HepG2 (cell line): ENCODE measurements around the gene CLHC1. TPM values are rescaled to one million over a fixed set of nuclear protein-coding genes. Genes with fewer than 3 reads are reported as not detected.
A peak's percentile ranks its signal among the peaks of the same experiment; 100 is the strongest.

Experiments used
- ATAC-seq: fragments of 200-7000 bp; cut with Tn5 transposase; 3 replicates; pipeline ENCODE4 v1.9.1; 2020; ENCODE audit warnings: mild to moderate bottlenecking, moderate library complexity
- BruUV-seq: library from RNA; stranded (reverse); fragments of 400-500 nt; replicated peaks from 2 replicates; lab custom pipeline; 2021; lab: Mats Ljungman, UMichigan
- CTCF ChIA-PET: fragments of 300-600 bp; formaldehyde crosslinking; extraction: SDS; loops from one replicate; lab custom pipeline; 2021; ENCODE audit warnings: low total read pairs, inconsistent platforms, low intra/inter-chr PET ratio; lab: Yijun Ruan, JAX
- POLR2A ChIA-PET: fragments of 350-600 bp; sonication (Branson Sonifier 250); formaldehyde crosslinking; loops from one replicate; lab custom pipeline; 2020; ENCODE audit warnings: antibody characterized with exemption, inconsistent platforms; lab: Yijun Ruan, JAX
- DNase-seq: peaks from one replicate; pipeline ENCODE4 v3.0.0-alpha.2; 2015; ENCODE audit warnings: low spot score
- FAIRE-seq: peaks from 3 replicates; lab custom pipeline; 2011; peaks lifted over from hg19 to GRCh38; lab: Jason Lieb, UNC
- H2AFZ ChIP-seq: one replicate; pipeline ENCODE4 v1.6.1; 2011; ENCODE audit warnings: low read length, inconsistent platforms
- H3K27ac ChIP-seq: fragments of 300-600 bp; 3 replicates; pipeline ENCODE4 v1.8.0; 2011; ENCODE audit warnings: mixed run types, mild to moderate bottlenecking, mixed read lengths, low read length, inconsistent platforms; ENCODE audit not compliant: insufficient read depth; ENCODE audit errors: extremely low read length
- H3K27me3 ChIP-seq, 2 experiments: fragments of 200-600 bp in 1 of 2; 2 replicates in 1 of 2; 3 replicates in 1 of 2; pipeline versions ENCODE4 v1.6.0 to v1.8.0; 2011; ENCODE audit warnings: low read length in 2 of 2, mild to moderate bottlenecking in 2 of 2, moderate library complexity in 2 of 2, inconsistent platforms in 1 of 2; ENCODE audit not compliant: insufficient read depth in 2 of 2, control insufficient read depth in 1 of 2
- H3K36me3 ChIP-seq, 2 experiments: fragments of 200-600 bp in 1 of 2; replicated peaks in 1 of 2; 2 replicates in 1 of 2; 3 replicates in 1 of 2; pipeline versions ENCODE4 v1.5.1 to v1.8.0; 2011; ENCODE audit warnings: low read length in 2 of 2, inconsistent platforms in 1 of 2; ENCODE audit not compliant: insufficient read depth in 2 of 2, control insufficient read depth in 1 of 2
- H3K4me1 ChIP-seq: 2 replicates; pipeline ENCODE4 v1.5.1; 2012; ENCODE audit warnings: low read length, inconsistent platforms; ENCODE audit not compliant: insufficient read depth
- H3K4me2 ChIP-seq: 2 replicates; pipeline ENCODE4 v1.6.0; 2011; ENCODE audit warnings: low read depth, low read length, inconsistent platforms
- H3K4me3 ChIP-seq, 3 experiments: fragments of 200-600 bp in 1 of 3; sonication (generic), shearing (Covaris generic) in 1 of 3; replicated peaks in 1 of 3; 2 replicates each; pipeline ENCODE4 v1.5.1; 2011 to 2016; ENCODE audit warnings: low read length in 3 of 3, inconsistent platforms in 2 of 3, low read depth in 2 of 3, mild to moderate bottlenecking in 2 of 3, control low read depth in 1 of 3, mixed read lengths in 1 of 3; ENCODE audit not compliant: insufficient read depth in 1 of 3
- H3K79me2 ChIP-seq: one replicate; pipeline ENCODE4 v1.6.1; 2011; ENCODE audit warnings: low read length, inconsistent platforms; ENCODE audit not compliant: insufficient read depth
- H3K9ac ChIP-seq: 2 replicates; pipeline ENCODE4 v1.6.0; 2011; ENCODE audit warnings: mild to moderate bottlenecking, low read depth, low read length, inconsistent platforms; ENCODE audit not compliant: insufficient read depth
- H3K9me3 ChIP-seq: 2 replicates; pipeline ENCODE4 v1.5.1; 2012; ENCODE audit warnings: mild to moderate bottlenecking, low read length
- H4K20me1 ChIP-seq: 2 replicates; pipeline ENCODE4 v1.6.0; 2011; ENCODE audit warnings: inconsistent platforms, mild to moderate bottlenecking, low read length, moderate library complexity; ENCODE audit not compliant: insufficient read depth
- CEBPB ChIP-seq: IDR thresholded peaks from 2 replicates; pipeline ENCODE4 v1.6.1; 2011; ENCODE audit warnings: low read depth, low read length, improper control_type of control experiment, borderline replicate concordance
- NR1H2 ChIP-seq: sonication (generic); formaldehyde crosslinking; IDR thresholded peaks from 2 replicates; pipeline ENCODE4 v1.8.1; 2022; ENCODE audit warnings: low read depth, missing genetic modification reagents, borderline replicate concordance
- NR2F1 ChIP-seq, 2 experiments: fragments of 450-650 bp in 1 of 2; formaldehyde crosslinking in 1 of 2; IDR thresholded peaks; 2 replicates each; pipeline versions ENCODE4 v1.5.0 to v1.6.1; 2016 to 2020; ENCODE audit warnings: mild to moderate bottlenecking in 1 of 2, missing compliant biosample characterization in 1 of 2, missing genetic modification reagents in 1 of 2, moderate library complexity in 1 of 2
- RBM39 ChIP-seq: fragments of 200-400 bp; formaldehyde crosslinking; IDR thresholded peaks from one replicate; pipeline ENCODE4 v1.6.1; 2018; ENCODE audit warnings: antibody characterized with exemption, mild to moderate bottlenecking, low read depth, low read length; ENCODE audit not compliant: poor library complexity, severe bottlenecking
- SNAPC2 ChIP-seq: sonication (generic); formaldehyde crosslinking; IDR thresholded peaks from 2 replicates; pipeline ENCODE4 v1.8.1; 2022; ENCODE audit warnings: mild to moderate bottlenecking, missing genetic modification reagents
- TCF7 ChIP-seq: sonication (generic); IDR thresholded peaks from 2 replicates; pipeline ENCODE4 v1.6.1; 2016; ENCODE audit warnings: antibody characterized with exemption, low read depth
- TMF1 ChIP-seq: sonication (generic); formaldehyde crosslinking; IDR thresholded peaks from 2 replicates; pipeline ENCODE4 v1.8.1; 2022; ENCODE audit warnings: low read depth, missing genetic modification reagents
- TRIM22 ChIP-seq: fragments of 450-650 bp; IDR thresholded peaks from 2 replicates; pipeline ENCODE4 v1.6.1; 2017
- YEATS2 ChIP-seq: sonication (generic); formaldehyde crosslinking; IDR thresholded peaks from 2 replicates; pipeline ENCODE4 v1.4.0; 2020; ENCODE audit warnings: missing genetic modification reagents, borderline replicate concordance
- ZNF337 ChIP-seq: sonication (generic); formaldehyde crosslinking; IDR thresholded peaks from 2 replicates; pipeline ENCODE4 v1.5.1; 2020; ENCODE audit warnings: missing genetic modification reagents, low read depth, mild to moderate bottlenecking, borderline replicate concordance
- ZNF383 ChIP-seq: sonication (generic); formaldehyde crosslinking; IDR thresholded peaks from 2 replicates; pipeline ENCODE4 v1.4.0; 2020; ENCODE audit warnings: missing genetic modification reagents, mild to moderate bottlenecking, borderline replicate concordance
- ZNF414 ChIP-seq: sonication (generic); formaldehyde crosslinking; IDR thresholded peaks from 2 replicates; pipeline ENCODE4 v1.5.0; 2020; ENCODE audit warnings: missing genetic modification reagents
- ZNF572 ChIP-seq: sonication (generic); formaldehyde crosslinking; IDR thresholded peaks from 2 replicates; pipeline ENCODE4 v1.5.1; 2020; ENCODE audit warnings: mild to moderate bottlenecking, missing genetic modification reagents
- ZNF780A ChIP-seq: sonication (generic); formaldehyde crosslinking; IDR thresholded peaks from 2 replicates; pipeline ENCODE4 v1.8.0; 2022; ENCODE audit warnings: mild to moderate bottlenecking, missing genetic modification reagents, moderate library complexity
- ZNF83 ChIP-seq: sonication (generic); formaldehyde crosslinking; IDR thresholded peaks from 2 replicates; pipeline ENCODE4 v1.4.0; 2020; ENCODE audit warnings: missing genetic modification reagents, mild to moderate bottlenecking, borderline replicate concordance
- ZSCAN5A ChIP-seq: sonication (generic); formaldehyde crosslinking; IDR thresholded peaks from 2 replicates; pipeline ENCODE4 v1.8.0; 2022; ENCODE audit warnings: mild to moderate bottlenecking, missing genetic modification reagents, borderline replicate concordance
- WGBS: methylation state at CpG from one replicate; pipeline ENCODE4 v1.1.6; 2017; ENCODE audit warnings: low lambda C conversion rate; 5-methylcytosine and 5-hydroxymethylcytosine counted together
- in situ Hi-C: cut with HindIII; loops from 2 replicates; pipeline ENCODE4 v1.10.0; 2017; ENCODE audit warnings: low pct_unique_long_range_greater_than_20kb; ENCODE audit not compliant: extremely low pct_ligation_motif_present
- intact Hi-C: fragments of 100-400 bp; cut with micrococcal nuclease; formaldehyde crosslinking; loops from one replicate; pipeline ENCODE4 v1.10.0; 2022; ENCODE audit not compliant: unreplicated experiment
- polyA plus RNA-seq, 8 experiments: library from polyadenylated mRNA; depleted of rRNA in 3 of 8; stranded (reverse) in 7 of 8; unstranded in 1 of 8; fragments of >200 nt; fragmentation: Illumina TruSeq in 4 of 8; extraction: Trizol in 4 of 8; gene quantifications; 2 replicates each; pipeline versions ENCODE4 v1.2.1 to v1.2.3, GENCODE V29; 2011 to 2016; ENCODE audit warnings: low read depth in 4 of 8, missing spikeins in 1 of 8, mixed read lengths in 1 of 8; ENCODE audit not compliant: insufficient read depth in 1 of 8
- total RNA-seq, 5 experiments: library from RNA; depleted of rRNA; stranded (reverse); fragments of >200 nt; fragmentation: Illumina TruSeq; extraction: Trizol; gene quantifications; 2 replicates each; pipeline ENCODE4 v1.2.3, GENCODE V29; 2016; ENCODE audit warnings: low read depth in 1 of 5
- TF ChIP-seq, protein P1 (sequence below): sonication (generic); formaldehyde crosslinking; IDR thresholded peaks from 2 replicates; pipeline ENCODE4 v1.8.0; 2022; ENCODE audit warnings: mild to moderate bottlenecking, missing genetic modification reagents

CLHC1 gene
- total and polyA plus RNA-seq, 2 of the 13 experiments (the other 11 are each of a cell fraction or from before 2014, with no cell fraction given) = 9.8 to 12.6 TPM

GRCh38 chr2:55140316-55141219, 91.5 kb downstream of the CLHC1 start (continued):
- TF ChIP-seq ZNF414 (CRISPR knock-in tag) (no peak), TMF1 (CRISPR knock-in tag) (no peak), YEATS2 (CRISPR knock-in tag) (no peak), SNAPC2 (CRISPR knock-in tag) (no peak), CEBPB (peak; percentile 13; the same call in 1 of the 2 replicates), ZNF83 (CRISPR knock-in tag) (no peak)

DNA sequence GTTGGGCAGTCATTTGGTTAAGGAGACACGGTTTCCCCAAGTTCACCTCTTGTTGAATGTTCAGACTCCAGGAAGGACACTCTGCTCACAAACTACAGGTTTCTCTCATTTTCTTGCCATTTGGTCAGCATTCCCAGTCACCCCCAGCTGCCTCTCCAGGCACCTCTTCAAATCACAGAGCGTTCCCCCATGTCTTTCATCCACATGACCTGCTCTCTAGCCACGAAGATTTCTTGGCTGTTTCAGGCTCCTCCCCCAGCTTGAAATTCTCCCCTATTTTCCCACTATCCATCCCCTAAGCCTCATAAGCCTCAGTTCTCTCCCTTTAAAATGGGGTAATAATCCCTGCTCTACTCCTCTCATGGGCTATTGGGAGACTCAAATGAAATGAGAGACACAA, 92.8 kb downstream of the CLHC1 start:
- H3K27ac ChIP-seq = no peak overlapping the region
- ChIA-PET CTCF (no interaction called here), POLR2A (no interaction called here)
- FAIRE-seq = no peak
- TF ChIP-seq ZNF572 (CRISPR knock-in tag) = no peak
- no peak for TF ChIP-seq TRIM22
- no peak for TF ChIP-seq ZNF337 (CRISPR knock-in tag)
- TF ChIP-seq, protein P1, sequence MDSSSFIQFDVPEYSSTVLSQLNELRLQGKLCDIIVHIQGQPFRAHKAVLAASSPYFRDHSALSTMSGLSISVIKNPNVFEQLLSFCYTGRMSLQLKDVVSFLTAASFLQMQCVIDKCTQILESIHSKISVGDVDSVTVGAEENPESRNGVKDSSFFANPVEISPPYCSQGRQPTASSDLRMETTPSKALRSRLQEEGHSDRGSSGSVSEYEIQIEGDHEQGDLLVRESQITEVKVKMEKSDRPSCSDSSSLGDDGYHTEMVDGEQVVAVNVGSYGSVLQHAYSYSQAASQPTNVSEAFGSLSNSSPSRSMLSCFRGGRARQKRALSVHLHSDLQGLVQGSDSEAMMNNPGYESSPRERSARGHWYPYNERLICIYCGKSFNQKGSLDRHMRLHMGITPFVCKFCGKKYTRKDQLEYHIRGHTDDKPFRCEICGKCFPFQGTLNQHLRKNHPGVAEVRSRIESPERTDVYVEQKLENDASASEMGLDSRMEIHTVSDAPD (CRISPR knock-in tag) = no peak
- TF ChIP-seq RBM39 = no peak
- TF ChIP-seq NR1H2 (CRISPR knock-in tag) = no peak
- TF ChIP-seq TCF7 = no peak
- TF ChIP-seq ZNF780A = no peak
- TF ChIP-seq NR2F1 (CRISPR knock-in tag; IDR thresholded peaks at IDR 0.05) = no peak
- no peak for TF ChIP-seq ZSCAN5A
- no peak for TF ChIP-seq ZNF383 (CRISPR knock-in tag)
- no peaks in the 10 kb centered on the region for H3K36me3 ChIP-seq
- H4K20me1 ChIP-seq = no peaks in the 10 kb centered on the region
- 68% methylated on average over 3 of the region's 3 CpGs for WGBS
- peaks cover 45% of the 10 kb centered on the region for H3K4me1 ChIP-seq
- no peak overlapping the region for H3K4me2 ChIP-seq
- no peak for DNase-seq
- no peaks in the 10 kb centered on the region for H3K79me2 ChIP-seq
- peaks cover 1 to 29% of the 10 kb centered on the region in 2 experiments; a peak in 3 of 5 replicates for H3K27me3 ChIP-seq
- no TSS peak for BruUV-seq
- intact Hi-C loops = no loop called here
- no peaks in the 10 kb centered on the region for H3K9me3 ChIP-seq
- H3K4me3 ChIP-seq = no peak overlapping the region
- no peak overlapping the region for H2AFZ ChIP-seq
- no peak overlapping the region for H3K9ac ChIP-seq
- no peak for ATAC-seq
- in situ Hi-C loops = no loop called here
